Esophagus squamous epithelium (tissue), 4 donors: ENCODE results near the gene OR7C1.

Source experiments
- CTCF ChIP-seq, 6 experiments: fragments of 450-650 bp in 4 of 6; fragments of 200-600 bp in 2 of 6; sonication (generic) in 2 of 6; IDR thresholded peaks; one replicate each; pipeline ENCODE4 v1.5.1; 2016 to 2019; ENCODE audit warnings: antibody characterized with exemption in 6 of 6, mild to moderate bottlenecking in 4 of 6, moderate library complexity in 4 of 6
- POLR2A ChIP-seq, 4 donors: fragments of 450-650 bp; IDR thresholded peaks; one replicate each; pipeline ENCODE4 v1.6.1; 2017; ENCODE audit warnings: antibody characterized with exemption in 4 of 4, mild to moderate bottlenecking in 4 of 4, moderate library complexity in 3 of 4

- TF ChIP-seq CTCF (IDR thresholded peaks at IDR 0.05) (no peak), POLR2A (IDR thresholded peaks at IDR 0.05) (no peak)
These were observed 62.0 kb downstream of the OR7C1 start for GRCh38 chr19:14772995-14773394.
